HG03025 (cell line): ENCODE results near the gene MCC.

Experiments
- ATAC-seq: cut with Tn5 transposase; IDR thresholded peaks from one replicate; pipeline ENCODE4 v1.9.1; 2021; ENCODE audit warnings: mild to moderate bottlenecking, moderate library complexity; ENCODE audit not compliant: unreplicated experiment, low FRiP score

MCC gene

DNA sequence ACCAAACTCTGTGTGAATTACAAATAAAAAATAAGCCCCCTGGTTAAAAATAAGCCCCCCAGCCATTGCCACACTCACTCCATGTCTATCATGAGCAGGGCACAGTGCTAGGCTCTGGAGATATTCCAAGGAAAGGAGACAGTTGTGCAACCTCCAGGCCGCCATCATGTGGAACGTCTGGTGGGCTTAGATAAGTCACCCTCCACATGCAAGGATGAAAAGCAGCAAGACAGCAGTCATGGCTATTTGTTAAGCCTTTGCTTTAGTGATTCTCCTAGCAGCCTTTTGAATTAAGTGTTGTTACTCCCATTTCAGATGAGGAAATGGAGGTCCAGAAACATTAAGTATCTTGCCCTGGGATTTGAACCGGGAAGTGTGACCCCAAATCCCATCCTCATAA is 416.9 kb downstream of the MCC start:
- ATAC-seq = no peak

DNA sequence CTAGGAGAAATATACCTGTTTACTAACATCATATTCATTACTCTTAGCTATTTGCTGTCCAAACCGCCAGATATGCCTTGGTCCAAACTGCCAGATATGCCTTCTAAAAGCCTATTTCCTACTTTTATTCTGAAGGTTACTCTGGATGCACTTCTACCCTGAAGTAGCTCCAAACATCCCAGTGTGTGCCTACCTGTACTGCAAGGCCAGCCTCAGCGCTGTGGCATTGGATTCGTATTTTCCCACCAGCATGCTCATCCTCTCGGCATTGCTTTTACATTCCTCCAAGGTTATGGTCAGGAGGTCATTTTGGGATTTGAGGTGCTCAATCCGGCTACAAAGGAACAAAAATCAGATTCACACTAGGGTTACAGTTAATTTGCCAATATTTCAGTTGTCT is 417.4 kb downstream of the MCC start:
- ATAC-seq = no peak

DNA sequence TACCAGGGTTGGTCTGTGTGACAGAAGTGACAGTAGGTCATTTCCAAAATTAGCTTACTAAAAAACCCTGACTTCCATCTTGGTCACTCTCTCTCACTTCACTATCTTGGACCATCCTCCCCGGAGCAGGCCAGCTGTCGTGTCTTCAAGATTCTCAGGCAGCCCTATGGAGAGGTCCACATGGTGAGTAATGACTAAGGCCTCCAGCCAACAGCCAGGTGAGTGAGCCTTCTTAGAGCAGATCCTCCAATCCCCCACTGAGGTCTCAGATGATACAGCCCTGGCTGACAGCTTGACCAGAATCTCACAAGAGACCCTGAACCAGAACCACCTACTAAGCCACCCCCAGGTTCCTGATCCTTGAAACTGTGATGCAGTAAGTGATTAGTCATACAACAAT is 419.7 kb downstream of the MCC start:
- ATAC-seq = no peak

DNA sequence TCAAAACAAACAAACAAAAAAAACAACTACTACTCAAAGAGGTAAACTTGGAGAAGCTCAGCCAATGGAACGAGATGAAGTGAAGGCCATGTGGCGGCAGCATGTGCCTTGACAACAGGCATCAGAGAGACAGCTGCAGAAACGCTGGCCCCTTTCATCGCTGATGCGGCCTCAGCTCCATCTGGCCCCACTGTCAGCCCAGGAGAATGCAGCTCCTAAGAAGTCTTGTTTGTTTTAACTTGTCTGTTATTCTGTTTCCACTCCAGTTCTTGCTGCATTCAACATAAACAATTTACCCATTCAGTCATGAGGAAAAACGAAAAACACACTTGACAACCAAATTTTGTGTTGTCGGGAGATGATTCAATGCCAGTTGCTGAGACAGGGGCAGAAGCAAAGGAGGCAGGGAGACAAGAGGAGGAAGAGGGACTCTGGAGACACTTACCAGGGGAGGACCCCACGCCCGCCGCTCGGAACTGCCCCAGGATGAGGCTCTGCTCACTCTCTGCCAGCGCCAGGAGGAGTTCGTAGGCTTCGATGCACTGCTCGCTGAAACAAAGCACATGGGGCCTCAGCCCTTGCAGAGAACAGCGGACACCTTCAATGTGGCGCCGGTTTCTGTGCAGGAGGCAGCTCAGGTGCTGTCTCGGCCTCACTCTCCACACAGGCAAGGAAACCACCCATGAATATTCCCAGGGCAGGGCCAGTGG is 420.5 kb downstream of the MCC start:
- ATAC-seq = no peak

DNA sequence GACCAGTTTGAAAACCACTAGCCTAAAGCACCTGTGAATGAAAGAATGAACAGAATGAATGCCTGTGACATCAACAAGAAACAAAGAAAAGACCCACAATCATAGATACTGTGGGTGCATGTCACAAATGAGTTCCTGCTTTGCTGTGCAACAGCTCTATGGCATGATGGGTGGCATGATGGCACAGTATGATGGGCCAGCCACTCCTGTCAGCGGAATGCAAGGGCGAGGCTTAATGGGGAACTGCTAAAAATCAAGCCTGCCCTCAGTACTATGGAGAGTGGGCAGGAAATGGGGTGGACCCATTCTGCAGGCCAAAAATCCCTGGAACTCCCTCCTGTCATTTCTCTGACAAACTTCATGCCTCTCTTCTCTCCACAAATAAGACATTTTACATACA is 422.6 kb downstream of the MCC start:
- no peak for ATAC-seq

DNA sequence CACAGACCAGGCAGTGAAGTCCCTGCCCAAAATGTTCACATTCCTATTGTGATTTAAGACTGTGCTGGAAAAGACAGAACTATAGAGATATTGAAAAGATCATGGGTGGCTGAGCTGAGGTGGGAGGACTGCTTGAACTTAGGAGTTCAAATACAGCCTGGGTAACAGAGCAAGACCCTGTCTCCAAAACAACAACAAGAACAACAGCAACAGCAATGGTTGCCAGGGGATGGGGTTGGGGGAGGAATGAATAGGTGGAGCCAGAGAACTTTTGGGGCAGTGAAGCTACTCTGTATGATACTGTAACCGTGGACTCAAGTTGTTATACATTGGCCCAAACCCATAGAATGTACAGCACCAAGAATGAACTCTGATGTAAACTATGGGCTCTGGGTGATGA is 423.4 kb downstream of the MCC start:
- ATAC-seq = no peak

DNA sequence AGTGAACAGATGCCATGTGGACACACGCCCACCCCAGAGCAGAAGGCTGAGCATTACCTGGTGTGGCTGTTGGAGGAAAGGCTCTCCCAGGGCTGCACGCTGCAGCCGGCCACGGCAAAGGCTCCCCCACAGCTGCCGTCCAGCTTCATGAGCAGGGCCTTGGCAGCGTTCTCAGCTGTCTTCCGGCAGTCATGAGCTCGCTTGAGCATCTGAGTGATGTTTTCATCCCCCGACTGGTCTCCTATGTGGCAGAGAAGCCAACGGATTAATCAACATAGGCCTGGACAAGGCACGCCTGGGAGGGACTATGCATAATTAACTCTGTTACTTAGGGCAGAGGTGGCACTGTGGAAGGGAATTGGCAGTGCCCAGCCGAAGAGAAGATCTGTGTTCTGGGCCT is 424.3 kb downstream of the MCC start:
- no peak for ATAC-seq

DNA sequence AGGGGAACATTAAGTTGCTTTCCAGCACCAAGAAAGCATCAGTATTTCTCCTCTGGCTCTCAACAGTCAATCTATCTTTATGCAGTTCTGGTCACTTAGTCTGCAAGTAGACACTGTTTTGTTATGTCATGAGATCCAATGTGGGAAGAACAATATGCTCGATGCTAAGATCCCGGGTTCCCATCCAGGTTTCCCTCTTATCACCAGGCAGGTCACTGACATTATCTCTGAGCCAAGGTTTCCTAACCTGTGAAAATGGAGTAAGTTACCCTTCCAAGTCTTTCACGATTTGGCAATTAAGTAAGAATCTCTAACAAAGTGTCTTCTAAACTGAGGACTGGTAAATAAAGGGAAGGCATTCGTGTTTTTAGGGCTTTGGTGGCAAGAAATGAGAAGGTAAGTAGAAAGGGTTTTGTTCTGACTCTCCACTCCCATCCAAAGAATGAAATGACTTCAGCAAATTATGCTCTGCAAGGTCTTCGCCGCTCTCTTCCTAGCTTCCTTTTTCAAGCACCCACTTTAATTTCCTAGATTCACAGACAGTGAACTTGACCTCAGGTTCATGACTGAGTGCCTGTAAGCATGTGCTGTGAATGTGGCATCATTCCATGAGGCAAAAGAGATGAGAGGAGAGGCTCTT is 425.3 kb downstream of the MCC start:
- no peak for ATAC-seq

DNA sequence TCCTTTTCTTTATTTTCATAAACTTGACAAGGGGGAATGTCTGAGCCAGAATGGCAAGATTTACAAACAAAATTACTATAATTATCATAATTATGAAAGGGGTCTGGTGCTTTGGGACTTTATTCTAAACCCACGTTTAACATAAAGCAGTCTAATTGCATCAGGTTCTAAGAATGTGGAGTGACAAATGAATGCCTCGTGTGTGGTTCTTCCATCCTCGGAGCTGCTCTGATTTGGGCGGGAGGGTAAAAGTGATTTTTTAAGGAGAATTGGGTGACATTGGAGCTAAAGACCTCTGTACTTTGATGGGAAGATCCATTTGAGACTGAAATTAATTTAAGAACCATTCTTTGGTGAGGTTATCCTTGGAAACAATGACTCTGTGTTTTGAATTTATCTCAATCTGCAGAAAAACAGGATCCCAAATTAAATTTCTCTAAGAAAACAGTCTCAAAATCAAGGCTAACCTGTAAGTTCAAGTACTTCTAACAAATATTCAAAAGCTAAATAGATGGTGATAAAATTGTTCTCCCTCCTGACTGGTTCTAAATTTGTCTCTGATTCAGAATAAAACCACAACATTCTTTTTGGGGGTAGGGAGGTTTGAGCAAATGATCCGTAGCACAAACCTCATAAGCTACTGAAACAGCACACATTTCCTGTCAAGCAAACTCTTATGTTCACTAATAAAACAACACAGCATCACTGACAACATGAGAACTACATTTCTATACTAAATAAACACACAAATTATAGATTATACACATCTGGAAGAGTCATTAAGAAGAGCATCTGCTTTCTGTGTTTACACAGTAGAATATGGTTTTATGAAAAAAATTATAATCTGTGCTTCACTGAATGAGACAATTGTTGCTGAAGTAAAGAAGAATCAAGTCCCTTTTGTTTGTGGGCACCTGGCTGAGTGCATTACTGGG is 426.1 kb downstream of the MCC start:
- ATAC-seq = no peak

DNA sequence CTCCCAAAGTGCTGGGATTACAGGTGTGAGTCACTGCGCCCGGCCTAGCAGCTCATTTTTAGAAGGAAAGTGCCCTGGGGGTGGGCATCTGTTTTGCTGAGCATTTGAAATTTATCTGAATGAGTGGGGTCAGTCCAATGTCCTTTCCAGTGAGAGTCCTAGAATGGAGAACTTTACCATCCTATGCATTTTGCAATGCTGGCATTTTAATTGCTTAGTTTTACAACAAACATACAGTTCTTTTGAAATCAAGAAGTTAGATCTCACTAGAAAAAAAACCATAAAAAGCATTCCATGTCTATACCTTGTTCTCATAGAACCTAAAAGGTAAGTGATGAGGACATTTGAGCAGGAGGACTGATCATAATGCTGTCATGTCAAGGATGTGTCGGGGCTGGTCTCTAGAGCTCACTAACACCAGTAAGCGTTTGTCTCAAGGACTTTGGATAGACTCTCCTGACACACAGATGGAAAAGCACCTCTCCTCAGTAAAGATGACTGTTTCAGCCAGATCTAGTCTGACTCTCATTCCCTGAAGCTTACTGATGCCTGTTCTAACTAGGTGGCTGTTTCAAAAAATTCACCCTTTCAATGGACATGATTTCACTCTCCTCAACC is 427.7 kb downstream of the MCC start:
- ATAC-seq = no peak

DNA sequence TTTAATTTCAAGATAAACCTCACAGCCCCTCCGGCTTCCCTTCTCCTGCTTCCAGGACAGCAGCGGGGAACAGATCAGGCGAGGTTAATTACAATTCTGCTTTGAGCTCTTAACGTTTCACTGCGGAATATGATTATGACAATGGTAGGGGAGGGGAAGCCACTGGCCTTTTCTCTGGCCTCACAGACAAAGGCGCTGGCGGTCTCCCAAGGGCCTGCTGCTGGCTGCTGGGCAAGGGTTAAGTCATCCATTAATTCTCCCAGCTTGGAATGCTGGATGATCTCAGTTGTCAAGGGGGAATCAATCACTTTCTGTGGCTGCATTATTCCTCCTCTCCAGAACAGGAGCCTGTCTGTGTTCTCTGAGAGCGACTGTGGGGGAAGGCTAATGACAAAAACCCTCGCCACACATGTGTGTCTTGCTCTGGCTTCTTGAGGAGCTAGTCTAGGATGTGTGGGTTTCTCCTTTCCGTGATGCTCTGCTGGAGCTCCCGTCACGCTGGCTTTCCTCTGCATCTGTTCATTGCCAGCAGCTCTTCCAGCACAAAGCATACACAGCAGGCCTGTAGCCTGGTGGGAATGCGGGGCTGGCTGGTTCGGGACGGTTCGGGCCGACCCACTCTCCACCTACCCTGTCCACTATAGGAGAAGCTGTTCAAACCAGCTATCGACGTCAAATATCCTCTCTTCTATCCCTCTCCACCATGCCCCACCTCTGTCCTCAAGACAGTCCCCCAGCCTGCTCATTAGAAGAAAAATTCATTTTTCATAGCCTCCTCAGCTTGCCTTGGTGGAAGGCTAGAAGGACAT is 428.8 kb downstream of the MCC start:
- ATAC-seq = no peak

DNA sequence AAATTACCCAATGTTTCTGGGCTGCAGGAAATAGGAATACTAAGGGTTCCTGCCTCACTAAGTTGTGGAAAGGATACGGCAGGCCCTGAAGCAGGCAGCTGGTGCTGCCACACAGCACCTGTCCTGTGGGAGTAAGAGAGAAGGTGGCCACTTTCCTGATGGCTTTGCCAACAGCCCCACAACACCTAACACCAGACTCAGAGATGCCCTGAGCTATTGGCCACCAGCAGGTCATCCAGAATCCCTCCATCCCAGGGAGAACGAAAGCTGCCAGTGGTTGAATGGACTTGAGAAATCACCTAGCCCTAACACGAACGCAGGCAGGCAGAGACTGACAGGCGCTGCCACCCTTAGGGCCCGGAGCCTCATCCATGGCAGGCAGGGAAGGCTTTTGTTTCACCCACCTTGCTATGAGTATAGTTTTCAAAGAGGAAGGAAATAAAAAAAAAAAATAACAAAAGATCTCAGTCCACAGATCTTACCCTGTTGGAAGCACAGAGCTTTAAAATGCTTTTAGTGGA is 429.5 kb downstream of the MCC start:
- no peak for ATAC-seq

DNA sequence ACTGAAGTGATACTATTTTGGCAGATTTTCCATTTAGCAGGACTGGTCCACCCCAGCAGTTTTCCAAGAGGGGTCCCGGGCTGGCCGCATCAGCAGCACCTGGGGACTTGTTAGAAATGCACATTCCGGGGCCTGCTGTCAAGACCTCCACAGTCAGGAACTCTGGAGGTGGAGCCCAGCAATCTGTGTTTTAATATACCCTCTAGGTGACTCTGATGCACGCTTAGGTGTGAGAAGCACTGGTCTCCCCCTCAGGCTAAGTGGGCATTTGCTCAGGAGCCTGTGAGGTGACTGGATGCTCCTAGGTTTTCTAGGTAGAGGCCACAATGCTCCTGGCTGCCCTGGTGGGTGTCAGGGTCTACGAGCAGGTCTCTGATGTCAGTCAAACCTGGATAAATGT is 430.0 kb downstream of the MCC start:
- no peak for ATAC-seq

DNA sequence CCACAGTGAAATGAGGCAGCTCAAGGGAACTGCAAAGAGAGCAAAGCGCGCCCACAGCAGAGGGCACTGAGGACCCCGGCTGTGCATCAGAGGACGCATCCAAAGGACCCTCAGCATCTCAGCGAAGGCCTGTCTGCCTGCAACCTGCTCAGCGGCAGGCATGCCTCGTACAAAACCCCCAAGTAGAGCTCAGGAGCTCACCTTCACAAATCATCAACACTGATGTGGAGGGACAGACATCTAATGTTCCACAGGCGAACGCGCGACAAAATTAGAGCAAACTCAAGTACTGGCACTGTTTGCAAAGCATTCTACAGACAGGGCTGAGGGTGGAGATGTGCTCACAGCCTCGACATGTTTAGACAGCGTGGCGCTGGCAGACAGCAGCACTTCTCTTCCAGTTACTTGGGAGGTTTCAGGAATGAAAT is 430.7 kb downstream of the MCC start:
- ATAC-seq = no peak

DNA sequence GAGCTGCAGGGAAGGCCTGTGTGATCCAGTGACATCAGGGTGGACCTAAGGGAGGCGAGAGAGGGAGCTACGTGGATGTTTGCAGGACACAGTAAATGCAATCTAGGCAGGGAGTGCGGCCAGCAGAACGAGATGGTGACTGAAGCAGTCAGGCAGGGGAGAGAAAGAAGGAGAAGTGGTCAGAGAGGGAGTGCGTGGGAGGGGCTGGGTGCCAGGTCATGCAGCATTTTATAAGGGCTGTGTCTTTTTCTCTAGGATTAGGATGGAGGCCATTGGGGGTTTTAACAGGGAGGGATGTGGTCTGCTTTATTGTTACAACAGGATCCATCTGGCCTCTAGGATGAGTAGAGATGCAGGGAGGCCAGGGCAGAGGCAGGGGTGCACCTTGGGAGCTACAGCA is 431.3 kb downstream of the MCC start:
- no peak for ATAC-seq

DNA sequence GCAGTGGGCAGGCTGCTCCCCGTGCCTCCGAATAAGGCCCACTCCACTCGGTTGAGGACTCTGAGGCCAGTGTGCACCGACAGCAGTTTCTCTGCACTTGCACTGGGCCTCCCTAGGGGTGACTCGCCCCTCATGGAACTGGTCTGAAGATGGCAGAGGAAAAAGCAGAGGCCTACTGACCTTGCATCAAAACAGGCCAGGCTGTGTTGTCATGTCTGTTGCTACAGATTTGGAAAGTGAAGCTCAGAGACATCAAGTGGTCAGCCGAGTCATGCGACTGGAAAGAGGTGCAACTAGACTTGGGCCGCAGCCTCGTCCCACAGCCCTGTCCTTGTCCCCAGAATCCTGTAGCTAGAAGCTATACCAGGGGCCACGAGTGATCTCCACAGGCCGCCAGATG is 433.4 kb downstream of the MCC start:
- ATAC-seq = no peak

DNA sequence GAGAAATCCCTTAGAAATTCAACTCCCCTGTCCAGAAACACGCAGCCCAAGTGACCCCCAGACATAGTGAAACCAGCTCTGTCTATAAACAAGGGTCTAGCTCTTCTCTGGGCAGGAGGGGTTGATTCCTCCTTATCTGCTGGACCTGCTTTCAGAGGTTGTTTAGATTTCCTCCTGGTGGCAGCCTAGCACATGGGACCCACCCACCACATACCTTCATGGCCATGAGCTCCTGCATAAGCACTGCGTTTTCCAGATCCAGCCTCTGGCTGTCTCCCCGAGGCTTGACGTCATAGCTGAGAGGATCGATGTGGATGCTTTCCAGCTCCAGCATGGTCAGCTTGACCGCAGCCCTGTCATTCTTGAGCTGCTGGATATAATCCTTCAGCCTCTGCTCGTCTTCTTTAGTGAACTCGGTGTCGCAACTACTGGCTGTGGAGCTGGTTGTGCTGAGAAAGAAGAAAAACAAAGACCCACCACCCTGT is 434.7 kb downstream of the MCC start:
- ATAC-seq = no peak

DNA sequence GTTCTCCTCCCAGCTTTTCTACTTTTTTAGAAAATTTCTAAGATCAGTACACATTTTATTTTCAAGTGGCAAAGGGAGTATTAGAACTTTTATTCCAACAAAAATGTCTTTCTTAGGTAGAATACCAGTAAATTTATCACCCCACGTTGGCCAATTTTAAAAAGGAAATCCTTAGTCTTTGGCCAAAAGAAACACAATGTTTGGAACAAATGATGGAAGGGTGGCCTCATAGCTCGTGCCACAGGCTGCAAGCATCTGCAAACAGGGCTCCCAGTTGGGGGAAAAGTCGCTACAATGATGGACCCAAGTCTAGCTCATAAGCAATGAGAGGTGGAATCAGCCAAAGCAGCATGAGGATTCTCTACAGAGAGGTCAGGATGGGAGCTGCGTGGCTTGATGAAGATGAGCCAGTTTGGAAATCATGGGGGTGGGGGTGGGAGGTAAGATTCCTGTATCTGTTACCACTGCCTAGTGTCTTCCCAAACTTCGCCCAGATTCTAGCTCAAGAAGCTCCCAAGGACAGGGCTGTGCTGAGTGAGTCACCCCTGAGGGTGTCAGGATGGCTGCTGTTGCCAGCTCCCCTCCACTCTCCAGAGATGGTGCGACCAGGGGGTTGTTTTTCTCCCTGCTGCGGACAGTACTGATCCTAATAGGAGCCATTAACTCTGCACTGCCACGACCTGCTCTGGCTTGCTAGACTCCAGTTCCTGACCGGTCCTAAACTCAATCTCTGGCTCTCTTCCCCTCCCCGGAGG is 436.0 kb downstream of the MCC start:
- no peak for ATAC-seq

DNA sequence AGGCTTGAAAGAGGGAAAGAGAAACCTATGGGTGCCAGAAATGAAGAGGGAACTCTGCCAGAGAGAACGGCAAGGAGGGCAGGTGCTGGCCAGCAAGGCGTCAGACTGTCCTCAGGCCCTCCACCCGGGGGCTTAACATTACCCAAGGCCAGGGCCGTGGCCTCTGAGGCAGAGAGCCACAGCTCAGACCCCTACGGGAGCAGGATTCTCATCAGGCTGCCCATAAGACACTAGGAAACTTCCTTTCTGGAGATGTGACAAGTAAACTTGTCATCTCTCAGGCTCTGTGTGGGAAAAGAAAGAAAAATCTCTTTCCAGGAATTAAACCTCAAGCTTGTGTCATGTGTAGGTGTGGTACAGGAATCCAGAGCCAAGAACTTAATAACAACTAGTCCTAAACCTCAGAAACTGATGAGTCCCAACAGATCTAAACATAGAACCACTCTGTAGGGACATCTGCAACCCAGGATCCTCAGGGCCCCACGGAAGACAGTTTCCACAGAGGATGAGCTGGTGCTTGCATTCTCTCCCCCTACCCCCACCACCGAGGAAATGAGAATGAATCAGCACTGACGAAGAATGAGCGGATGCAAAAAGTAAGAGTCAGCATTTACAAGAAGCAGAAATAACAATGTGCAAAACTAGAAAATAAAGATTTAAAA is 437.4 kb downstream of the MCC start:
- ATAC-seq = no peak
